HepG2 (cell line): Measurements from ENCODE around the gene CCNQ. TPM values are rescaled to one million over a fixed set of nuclear protein-coding genes. Genes with fewer than 3 reads are reported as not detected.
A peak's percentile ranks its signal among the peaks of the same experiment; 100 is the strongest.

Source experiments
- ATAC-seq: fragments of 200-7000 bp; cut with Tn5 transposase; 3 replicates; pipeline ENCODE4 v1.9.1; 2020; ENCODE audit warnings: mild to moderate bottlenecking, moderate library complexity
- BruUV-seq: library from RNA; stranded (reverse); fragments of 400-500 nt; replicated peaks from 2 replicates; lab custom pipeline; 2021; lab: Mats Ljungman, UMichigan
- CTCF ChIA-PET: fragments of 300-600 bp; formaldehyde crosslinking; extraction: SDS; loops from one replicate; lab custom pipeline; 2021; ENCODE audit warnings: low total read pairs, inconsistent platforms, low intra/inter-chr PET ratio; lab: Yijun Ruan, JAX
- POLR2A ChIA-PET: fragments of 350-600 bp; sonication (Branson Sonifier 250); formaldehyde crosslinking; loops from one replicate; lab custom pipeline; 2020; ENCODE audit warnings: antibody characterized with exemption, inconsistent platforms; lab: Yijun Ruan, JAX
- DNase-seq: peaks from one replicate; pipeline ENCODE4 v3.0.0-alpha.2; 2015; ENCODE audit warnings: low spot score
- FAIRE-seq: peaks from 3 replicates; lab custom pipeline; 2011; peaks lifted over from hg19 to GRCh38; lab: Jason Lieb, UNC
- H2AFZ ChIP-seq: one replicate; pipeline ENCODE4 v1.6.1; 2011; ENCODE audit warnings: low read length, inconsistent platforms
- H3K27ac ChIP-seq: fragments of 300-600 bp; 3 replicates; pipeline ENCODE4 v1.8.0; 2011; ENCODE audit warnings: mixed run types, mild to moderate bottlenecking, mixed read lengths, low read length, inconsistent platforms; ENCODE audit not compliant: insufficient read depth; ENCODE audit errors: extremely low read length
- H3K27me3 ChIP-seq, 2 experiments: fragments of 200-600 bp in 1 of 2; 2 replicates in 1 of 2; 3 replicates in 1 of 2; pipeline versions ENCODE4 v1.6.0 to v1.8.0; 2011; ENCODE audit warnings: low read length in 2 of 2, mild to moderate bottlenecking in 2 of 2, moderate library complexity in 2 of 2, inconsistent platforms in 1 of 2; ENCODE audit not compliant: insufficient read depth in 2 of 2, control insufficient read depth in 1 of 2
- H3K36me3 ChIP-seq, 2 experiments: fragments of 200-600 bp in 1 of 2; replicated peaks in 1 of 2; 2 replicates in 1 of 2; 3 replicates in 1 of 2; pipeline versions ENCODE4 v1.5.1 to v1.8.0; 2011; ENCODE audit warnings: low read length in 2 of 2, inconsistent platforms in 1 of 2; ENCODE audit not compliant: insufficient read depth in 2 of 2, control insufficient read depth in 1 of 2
- H3K4me1 ChIP-seq: 2 replicates; pipeline ENCODE4 v1.5.1; 2012; ENCODE audit warnings: low read length, inconsistent platforms; ENCODE audit not compliant: insufficient read depth
- H3K4me2 ChIP-seq: 2 replicates; pipeline ENCODE4 v1.6.0; 2011; ENCODE audit warnings: low read depth, low read length, inconsistent platforms
- H3K4me3 ChIP-seq, 3 experiments: fragments of 200-600 bp in 1 of 3; sonication (generic), shearing (Covaris generic) in 1 of 3; replicated peaks in 1 of 3; 2 replicates each; pipeline ENCODE4 v1.5.1; 2011 to 2016; ENCODE audit warnings: low read length in 3 of 3, inconsistent platforms in 2 of 3, low read depth in 2 of 3, mild to moderate bottlenecking in 2 of 3, control low read depth in 1 of 3, mixed read lengths in 1 of 3; ENCODE audit not compliant: insufficient read depth in 1 of 3
- H3K79me2 ChIP-seq: one replicate; pipeline ENCODE4 v1.6.1; 2011; ENCODE audit warnings: low read length, inconsistent platforms; ENCODE audit not compliant: insufficient read depth
- H3K9ac ChIP-seq: 2 replicates; pipeline ENCODE4 v1.6.0; 2011; ENCODE audit warnings: mild to moderate bottlenecking, low read depth, low read length, inconsistent platforms; ENCODE audit not compliant: insufficient read depth
- H3K9me3 ChIP-seq: 2 replicates; pipeline ENCODE4 v1.5.1; 2012; ENCODE audit warnings: mild to moderate bottlenecking, low read length
- H4K20me1 ChIP-seq: 2 replicates; pipeline ENCODE4 v1.6.0; 2011; ENCODE audit warnings: inconsistent platforms, mild to moderate bottlenecking, low read length, moderate library complexity; ENCODE audit not compliant: insufficient read depth
- HNRNPL ChIP-seq: fragments of 200-400 bp; formaldehyde crosslinking; IDR thresholded peaks from 2 replicates; pipeline ENCODE4 v1.6.1; 2017; ENCODE audit warnings: mild to moderate bottlenecking, low read depth, low read length
- HOXA3 ChIP-seq: sonication (generic); formaldehyde crosslinking; IDR thresholded peaks from 2 replicates; pipeline ENCODE4 v1.5.0; 2020; ENCODE audit warnings: missing genetic modification reagents
- NFYC ChIP-seq: IDR thresholded peaks from 2 replicates; pipeline ENCODE4 v1.6.1; 2016; ENCODE audit warnings: missing genetic modification reagents, missing compliant biosample characterization
- RAD21 ChIP-seq: fragments of 450-650 bp; formaldehyde crosslinking; IDR thresholded peaks from 2 replicates; pipeline ENCODE4 v1.5.0; 2020; ENCODE audit warnings: mild to moderate bottlenecking
- RARG ChIP-seq: sonication (generic); formaldehyde crosslinking; IDR thresholded peaks from 2 replicates; pipeline ENCODE4 v1.4.0; 2020; ENCODE audit warnings: low read depth, mild to moderate bottlenecking, missing genetic modification reagents
- ZGPAT ChIP-seq: IDR thresholded peaks from 2 replicates; pipeline ENCODE4 v1.6.1; 2016; ENCODE audit warnings: mild to moderate bottlenecking
- ZNF17 ChIP-seq: sonication (generic); formaldehyde crosslinking; IDR thresholded peaks from 2 replicates; pipeline ENCODE4 v1.5.0; 2020; ENCODE audit warnings: mild to moderate bottlenecking, missing genetic modification reagents
- ZNF180 ChIP-seq: sonication (generic); formaldehyde crosslinking; IDR thresholded peaks from 2 replicates; pipeline ENCODE4 v1.4.0; 2020; ENCODE audit warnings: low read depth, missing genetic modification reagents, borderline replicate concordance
- ZNF329 ChIP-seq: sonication (generic); formaldehyde crosslinking; IDR thresholded peaks from 2 replicates; pipeline ENCODE4 v1.9.0; 2021; ENCODE audit warnings: low read depth, mild to moderate bottlenecking, missing genetic modification reagents
- ZNF331 ChIP-seq: sonication (generic); formaldehyde crosslinking; IDR thresholded peaks from 2 replicates; pipeline ENCODE4 v1.4.0; 2020; ENCODE audit warnings: missing genetic modification reagents
- ZNF577 ChIP-seq: sonication (generic); formaldehyde crosslinking; IDR thresholded peaks from 2 replicates; pipeline ENCODE4 v1.4.0; 2020; ENCODE audit warnings: mild to moderate bottlenecking, low read depth, missing genetic modification reagents, borderline replicate concordance
- ZNF687 ChIP-seq: sonication (generic); formaldehyde crosslinking; IDR thresholded peaks from 2 replicates; pipeline ENCODE4 v1.5.1; 2020; ENCODE audit warnings: mild to moderate bottlenecking, missing genetic modification reagents, moderate library complexity
- ZNF878 ChIP-seq: sonication (generic); formaldehyde crosslinking; IDR thresholded peaks from 2 replicates; pipeline ENCODE4 v1.8.1; 2023; ENCODE audit warnings: mild to moderate bottlenecking, missing genetic modification reagents, moderate library complexity
- WGBS: methylation state at CpG from one replicate; pipeline ENCODE4 v1.1.6; 2017; ENCODE audit warnings: low lambda C conversion rate; 5-methylcytosine and 5-hydroxymethylcytosine counted together
- in situ Hi-C: cut with HindIII; loops from 2 replicates; pipeline ENCODE4 v1.10.0; 2017; ENCODE audit warnings: low pct_unique_long_range_greater_than_20kb; ENCODE audit not compliant: extremely low pct_ligation_motif_present
- intact Hi-C: fragments of 100-400 bp; cut with micrococcal nuclease; formaldehyde crosslinking; loops from one replicate; pipeline ENCODE4 v1.10.0; 2022; ENCODE audit not compliant: unreplicated experiment
- polyA plus RNA-seq, 8 experiments: library from polyadenylated mRNA; depleted of rRNA in 3 of 8; stranded (reverse) in 7 of 8; unstranded in 1 of 8; fragments of >200 nt; fragmentation: Illumina TruSeq in 4 of 8; extraction: Trizol in 4 of 8; gene quantifications; 2 replicates each; pipeline versions ENCODE4 v1.2.1 to v1.2.3, GENCODE V29; 2011 to 2016; ENCODE audit warnings: low read depth in 4 of 8, missing spikeins in 1 of 8, mixed read lengths in 1 of 8; ENCODE audit not compliant: insufficient read depth in 1 of 8
- total RNA-seq, 5 experiments: library from RNA; depleted of rRNA; stranded (reverse); fragments of >200 nt; fragmentation: Illumina TruSeq; extraction: Trizol; gene quantifications; 2 replicates each; pipeline ENCODE4 v1.2.3, GENCODE V29; 2016; ENCODE audit warnings: low read depth in 1 of 5

CCNQ gene
- total and polyA plus RNA-seq, 2 of the 13 experiments (the other 11 are each of a cell fraction or from before 2014, with no cell fraction given), result 15.0 to 25.5 TPM

GRCh38 chrX:153610836-153611213 is 11.9 kb upstream of the CCNQ start (continued):
- 0 out of 2 replicates have a peak, but pooled peaks have one; percentile 1 for TF ChIP-seq RAD21 (CRISPR knock-in tag)
- TF ChIP-seq ZNF180 (CRISPR knock-in tag), result no peak
- TF ChIP-seq ZNF687 (CRISPR knock-in tag), result peak; percentile 54
- TF ChIP-seq HOXA3 (CRISPR knock-in tag), result 0 out of 2 replicates have a peak, but pooled peaks have one; percentile 6
- TF ChIP-seq HNRNPL, result 0 out of 2 replicates have a peak, but pooled peaks have one; percentile 9

- no CpG with 5 or more reads among the region's 63 CpGs for WGBS
- intact Hi-C loops (loop anchor here (1.0 to 2.0 kb wide), 3 partner anchors 13 to 53 kb away; no protein-coding TSS in a partner anchor), in situ Hi-C loops (loop anchor here (5.0 kb wide), 2 partner anchors 37 to 48 kb away; partner anchors contain the start of gene DUSP9)
- POLR2A ChIA-PET, result interaction anchor here (1.0 to 9.1 kb wide), 5 partner anchors 11 to 38 kb away, joined by 5 to 144 read pairs (median 13); partner anchors contain the start of genes CCNQ and DUSP9
- DNase-seq (peak; percentile 62), FAIRE-seq (peak; percentile 64), ATAC-seq (peak; percentile 88)
- Histone ChIP-seq H3K4me2 (peak overlapping the region; percentile 74), H2AFZ (no peak overlapping the region), H3K4me3 (peak overlapping the region; percentile 26 to 58 (median 36); a peak in 4 of 6 replicates), H3K4me1 (peaks cover 18% of the 10 kb centered on the region), H3K9me3 (no peaks in the 10 kb centered on the region), H3K79me2 (no peaks in the 10 kb centered on the region), H3K9ac (0 out of 2 replicates have a peak overlapping the region, but pooled peaks have one; percentile 46), H3K36me3 (no peaks in the 10 kb centered on the region), H3K27me3 (no peaks in the 10 kb centered on the region), H4K20me1 (no peaks in the 10 kb centered on the region), H3K27ac (peak overlapping the region; percentile 72)
- CTCF ChIA-PET, result interaction anchor here (1.0 to 2.7 kb wide), 8 partner anchors 27 to 60 kb away, joined by 3 to 21 read pairs (median 11); partner anchors contain the start of gene DUSP9
- BruUV-seq, result no TSS peak
- no peak for TF ChIP-seq ZNF329 (CRISPR knock-in tag)
- TF ChIP-seq ZNF878, result no peak
- peak; percentile 29; the same call in 1 of the 2 replicates for TF ChIP-seq ZGPAT
- no peak for TF ChIP-seq ZNF577 (CRISPR knock-in tag)
- TF ChIP-seq ZNF17, result no peak
- TF ChIP-seq NFYC (CRISPR knock-in tag), result no peak
- TF ChIP-seq RARG (CRISPR knock-in tag), result no peak
- TF ChIP-seq ZNF331 (CRISPR knock-in tag), result 0 out of 2 replicates have a peak, but pooled peaks have one; percentile 38
These were observed 11.2 kb upstream of the CCNQ start for GRCh38 chrX:153609917-153610835.
